CD4-positive, alpha-beta T cell treated with Interleukin-4 for 1 hour (primary cell): Measurements from ENCODE around the gene SLC13A5.
"Not testable (repeated sequence)": the region's sequence is repeated elsewhere in the genome, so short reads cannot be mapped to it uniquely, and the experiment has no call there.

Experiments
- DNase-seq, 2 donors: peaks; one replicate each; pipeline ENCODE4 v3.0.0-alpha.2; 2020 to 2022

Gene SLC13A5

GRCh38 chr17:6710317-6710716, 2.9 kb downstream of the SLC13A5 start:
- DNase-seq = no peak

- no peak for DNase-seq
Measured at GRCh38 chr17:6708357-6708961, 4.7 kb downstream of the SLC13A5 start.

- no peak for DNase-seq
Measured at GRCh38 chr17:6706996-6707395, 6.2 kb downstream of the SLC13A5 start.

GRCh38 chr17:6706499-6706898, 6.7 kb downstream of the SLC13A5 start:
- no peak for DNase-seq

GRCh38 chr17:6704470-6705052, 8.6 kb downstream of the SLC13A5 start:
- DNase-seq = no peak

GRCh38 chr17:6703751-6704150, 9.4 kb downstream of the SLC13A5 start:
- DNase-seq = no peak

GRCh38 chr17:6702567-6703215, 10.5 kb downstream of the SLC13A5 start:
- no peak for DNase-seq

- DNase-seq = peak; percentile 19 to 23
Measured at GRCh38 chr17:6701719-6702118, 11.4 kb downstream of the SLC13A5 start.

GRCh38 chr17:6700948-6701307, 12.2 kb downstream of the SLC13A5 start:
- no peak for DNase-seq

- DNase-seq = no peak
Measured at GRCh38 chr17:6699997-6700947, 12.9 kb downstream of the SLC13A5 start.

- no peak for DNase-seq
Measured at GRCh38 chr17:6698004-6698403, 15.2 kb downstream of the SLC13A5 start.

- DNase-seq = no peak
Measured at GRCh38 chr17:6696906-6697305, 16.3 kb downstream of the SLC13A5 start.

GRCh38 chr17:6695565-6695964, 17.6 kb downstream of the SLC13A5 start:
- DNase-seq = no peak

- DNase-seq = no peak
Measured at GRCh38 chr17:6695051-6695450, 18.1 kb downstream of the SLC13A5 start.

GRCh38 chr17:6691958-6692357, 21.2 kb downstream of the SLC13A5 start:
- not testable (repeated sequence) for DNase-seq

GRCh38 chr17:6691546-6691945, 21.6 kb downstream of the SLC13A5 start:
- DNase-seq = no peak

GRCh38 chr17:6690641-6691040, 22.5 kb downstream of the SLC13A5 start:
- no peak for DNase-seq

- no peak for DNase-seq
Measured at GRCh38 chr17:6688944-6689343, 24.2 kb downstream of the SLC13A5 start.

- DNase-seq = no peak
Measured at GRCh38 chr17:6686026-6686425, 27.1 kb downstream of the SLC13A5 start.

- no peak for DNase-seq
Measured at GRCh38 chr17:6684881-6685767, 28.0 kb downstream of the SLC13A5 start.

GRCh38 chr17:6684460-6684783, 28.7 kb downstream of the SLC13A5 start:
- no peak for DNase-seq

GRCh38 chr17:6683730-6684459, 29.3 kb downstream of the SLC13A5 start:
- DNase-seq = no peak
